ENCODE results near the gene DGKG. TPM values are rescaled to one million over a fixed set of nuclear protein-coding genes. Genes with fewer than 3 reads are reported as not detected.

The DGKG gene
- total and polyA plus RNA-seq, 2 of the 8 experiments (the other 6 are each of a cell fraction or from before 2014, with no cell fraction given): 0.30 to 0.48 TPM

- no peak overlapping the region for H3K4ac ChIP-seq (replicated peaks; ENCODE audit: insufficient read length, low read depth, low read length)
- H3K4me3 ChIP-seq (ENCODE audit: extremely low read depth in 1 of 4, insufficient read depth in 2 of 4, low read depth in 3 of 4, low read length in 4 of 4): no peak overlapping the region
- ChIA-PET CTCF (ENCODE audit: partially characterized antibody) (interaction anchor here (1.4 kb wide), 1 partner anchor 23 kb away, joined by 5 read pairs; no protein-coding TSS in a partner anchor), POLR2A (ENCODE audit: partially characterized antibody) (interaction anchor here (1.2 kb wide), 1 partner anchor 45 kb away, joined by 3 read pairs; no protein-coding TSS in a partner anchor)
- H4K5ac ChIP-seq (ENCODE audit: insufficient read length, low read depth, low read length): no peak overlapping the region
- H3K9ac ChIP-seq (replicated peaks in 1 of 4; ENCODE audit: extremely low read depth in 1 of 4, low read depth in 3 of 4, low read length in 3 of 4): no peak overlapping the region
- 92% methylated on average over 2 of the region's 2 CpGs; no CpG with 5 or more reads in 1 of the 2 experiments for WGBS, 2 experiments (ENCODE audit: extremely low coverage in 1 of 2, insufficient coverage in 1 of 2, insufficient read length in 1 of 2, insufficient replicate concordance in 2 of 2, low coverage in 1 of 2, low lambda C conversion rate in 2 of 2, missing lambda C conversion rate in 1 of 2)
- no peak overlapping the region for H2BK12ac ChIP-seq (ENCODE audit: low read depth, low read length)
- no peaks in the 10 kb centered on the region for H3K79me2 ChIP-seq (ENCODE audit: control insufficient read depth in 1 of 2, insufficient read depth in 2 of 2, low read length in 2 of 2)
- no peak overlapping the region for H4K8ac ChIP-seq (ENCODE audit: extremely low read depth, insufficient read depth, low read length)
- H2BK120ac ChIP-seq (replicated peaks; ENCODE audit: low read depth, low read length): no peak overlapping the region
- no peak overlapping the region for H2BK5ac ChIP-seq (ENCODE audit: low read depth, low read length)
- no peak overlapping the region for H2BK20ac ChIP-seq (ENCODE audit: low read length)
- H3K23ac ChIP-seq (ENCODE audit: insufficient read length): no peak overlapping the region
- H4K91ac ChIP-seq (replicated peaks; ENCODE audit: insufficient read length, low read length): no peak overlapping the region
- H3K36me3 ChIP-seq (ENCODE audit: control insufficient read depth in 2 of 4, insufficient read depth in 4 of 4, low read length in 3 of 4): no peaks in the 10 kb centered on the region
- no peaks in the 10 kb centered on the region for H3K4me1 ChIP-seq (replicated peaks in 1 of 4; ENCODE audit: control insufficient read depth in 3 of 4, insufficient read depth in 4 of 4, low read length in 3 of 4)
- no peak for DNase-seq (ENCODE audit: low read depth in 1 of 2, low spot score in 2 of 2)
- H2AFZ ChIP-seq (ENCODE audit: low read length): no peak overlapping the region
- H3K18ac ChIP-seq (ENCODE audit: extremely low read depth, low read length): no peak overlapping the region
- H2BK15ac ChIP-seq (ENCODE audit: low read length): no peak overlapping the region
- H3K23me2 ChIP-seq (ENCODE audit: low read depth, low read length): no peaks in the 10 kb centered on the region
- H3K27ac ChIP-seq (ENCODE audit: low read depth, low read length): no peak overlapping the region
- no peak overlapping the region for H3K56ac ChIP-seq (replicated peaks; ENCODE audit: insufficient read length, low read depth, low read length)
- H3K4me2 ChIP-seq (ENCODE audit: insufficient read depth in 1 of 2, low read depth in 2 of 2, low read length in 2 of 2): no peak overlapping the region
- H3K27me3 ChIP-seq (replicated peaks in 1 of 4; ENCODE audit: control insufficient read depth in 3 of 4, extremely low read depth in 1 of 4, insufficient read depth in 3 of 4, low read length in 3 of 4): no peaks in the 10 kb centered on the region
- no peak overlapping the region for H3K14ac ChIP-seq (ENCODE audit: insufficient read length)
- no peak for FAIRE-seq
- H2AK5ac ChIP-seq (ENCODE audit: low read depth, low read length): no peak overlapping the region
- H3K9me3 ChIP-seq (ENCODE audit: insufficient read depth in 2 of 2, low read depth in 1 of 2, low read length in 1 of 2): no peaks in the 10 kb centered on the region
- H3K79me1 ChIP-seq (ENCODE audit: low read depth, low read length): no peaks in the 10 kb centered on the region
- no peaks in the 10 kb centered on the region for H4K20me1 ChIP-seq (replicated peaks in 1 of 2; ENCODE audit: control insufficient read depth in 1 of 2, insufficient read depth in 2 of 2, low read length in 2 of 2)
- no peak for TF ChIP-seq SP1 (IDR thresholded peaks at IDR 0.05; ENCODE audit: low read depth, low read length)
- TF ChIP-seq CHD2 (IDR thresholded peaks at IDR 0.05; ENCODE audit: low read length): no peak
- no peak for TF ChIP-seq POLR2AphosphoS5 (IDR thresholded peaks at IDR 0.05; ENCODE audit: low read depth, low read length)
- no peak for TF ChIP-seq KDM4A (IDR thresholded peaks at IDR 0.05; ENCODE audit: low read depth, low read length, severe bottlenecking)
- TF ChIP-seq SP4 (IDR thresholded peaks at IDR 0.05; ENCODE audit: low read length): no peak
- no peak for TF ChIP-seq RBBP5 (IDR thresholded peaks at IDR 0.05; ENCODE audit: borderline replicate concordance, low read depth, low read length)
- TF ChIP-seq E2F6 (IDR thresholded peaks at IDR 0.05): no peak
- TF ChIP-seq SUZ12 (IDR thresholded peaks at IDR 0.05; ENCODE audit: low read length): no peak
- no peak for TF ChIP-seq CTBP2 (IDR thresholded peaks at IDR 0.05; ENCODE audit: borderline replicate concordance, insufficient read depth, insufficient read length, low read length)
- TF ChIP-seq SP2 (IDR thresholded peaks at IDR 0.05; ENCODE audit: low read length): no peak
- no peak for TF ChIP-seq HDAC6 (IDR thresholded peaks at IDR 0.05; ENCODE audit: low read depth, low read length)
- no peak for TF ChIP-seq SRF (IDR thresholded peaks at IDR 0.05; ENCODE audit: low read depth, low read length)
- TF ChIP-seq EGR1 (IDR thresholded peaks at IDR 0.05; ENCODE audit: borderline replicate concordance, low read depth, low read length): no peak
- TF ChIP-seq TAF1 (IDR thresholded peaks at IDR 0.05; ENCODE audit: low read depth, low read length): no peak
- no peak for TF ChIP-seq EP300 (IDR thresholded peaks at IDR 0.05; ENCODE audit: borderline replicate concordance in 1 of 2, low read depth in 2 of 2, low read length in 2 of 2)
Measured at GRCh38 chr3:186141790-186142189, 220.2 kb downstream of the DGKG start.
